ENCODE results near the gene GPC5. TPM values are rescaled to one million over a fixed set of nuclear protein-coding genes. Genes with fewer than 3 reads are reported as not detected.

The GPC5 gene
- total and polyA plus RNA-seq, 2 donors (not counting 3 experiments of a cell fraction or from before 2014, with no cell fraction given) = 0.59 to 0.97 TPM

GRCh38 chr13:91504216-91504615, 105.8 kb downstream of the GPC5 start:
- H3K9ac ChIP-seq (replicated peaks; ENCODE audit: extremely low read depth, insufficient read depth, low read length) = no peak overlapping the region
- ChIA-PET POLR2A (no interaction called here), CTCF (no interaction called here)
- no peaks in the 10 kb centered on the region for H3K36me3 ChIP-seq (ENCODE audit: control insufficient read depth in 2 of 2, extremely low read depth in 1 of 2, insufficient read depth in 2 of 2, low read length in 2 of 2)
- no peaks in the 10 kb centered on the region for H3K9me3 ChIP-seq (replicated peaks; ENCODE audit: control insufficient read depth, insufficient read depth, low read length)
- no peak for FAIRE-seq
- no TSS peak for BruUV-seq (replicated peaks)
- no peak overlapping the region for H3K4me2 ChIP-seq (ENCODE audit: insufficient read depth, low read length)
- H3K4me1 ChIP-seq (ENCODE audit: control insufficient read depth, extremely low read depth, insufficient read depth, low read length) = no peaks in the 10 kb centered on the region
- H3K9me1 ChIP-seq (replicated peaks; ENCODE audit: control insufficient read depth, extremely low read depth, insufficient read depth, low read length) = no peaks in the 10 kb centered on the region
- no peaks in the 10 kb centered on the region for H3K27me3 ChIP-seq (ENCODE audit: control insufficient read depth in 2 of 2, insufficient read depth in 2 of 2, low read length in 2 of 2)
- no peaks in the 10 kb centered on the region for H4K20me1 ChIP-seq (replicated peaks; ENCODE audit: control insufficient read depth, extremely low read depth, insufficient read depth, low read length)
- H2AFZ ChIP-seq (ENCODE audit: low read depth, low read length) = no peak overlapping the region
- no peak overlapping the region for H3K4me3 ChIP-seq (replicated peaks in 1 of 3; ENCODE audit: insufficient read depth in 1 of 3, low read depth in 1 of 3, low read length in 3 of 3)
- no peaks in the 10 kb centered on the region for H3K79me2 ChIP-seq (ENCODE audit: control insufficient read depth, insufficient read depth, low read length)
- dilution Hi-C loops (cut with MboI; ENCODE audit: extremely low pct_ligation_motif_present, low sequenced_read_pairs) = no loop called here
- intact Hi-C loops (cut with micrococcal nuclease) = no loop called here
- DNase-seq (ENCODE audit: low read depth, low spot score) = no peak
- no peak overlapping the region for H3K27ac ChIP-seq (ENCODE audit: insufficient read depth, low read depth, low read length)
- TF ChIP-seq, protein P1, sequence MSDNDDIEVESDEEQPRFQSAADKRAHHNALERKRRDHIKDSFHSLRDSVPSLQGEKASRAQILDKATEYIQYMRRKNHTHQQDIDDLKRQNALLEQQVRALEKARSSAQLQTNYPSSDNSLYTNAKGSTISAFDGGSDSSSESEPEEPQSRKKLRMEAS (IDR thresholded peaks at IDR 0.05; ENCODE audit: insufficient read depth, insufficient read length) = no peak
- no peak for TF ChIP-seq GATA2 (IDR thresholded peaks at IDR 0.05; ENCODE audit: insufficient read depth, insufficient read length, low read depth, low read length)
- TF ChIP-seq POLR2A (IDR thresholded peaks at IDR 0.05; ENCODE audit: low read depth, low read length) = no peak
- no peak for TF ChIP-seq EZH2 (IDR thresholded peaks at IDR 0.05; ENCODE audit: borderline replicate concordance, low read depth, low read length, severe bottlenecking)
- no peak for TF ChIP-seq JUN (IDR thresholded peaks at IDR 0.05; ENCODE audit: borderline replicate concordance, insufficient read depth, insufficient read length, low read depth)
- no peak for TF ChIP-seq MYC (IDR thresholded peaks at IDR 0.05; ENCODE audit: low read depth, low read length)
- TF ChIP-seq POLR2AphosphoS5 (IDR thresholded peaks at IDR 0.05; ENCODE audit: insufficient read depth, low read depth, low read length) = no peak
- TF ChIP-seq CTCF (IDR thresholded peaks at IDR 0.05; ENCODE audit: extremely low read depth in 1 of 2, insufficient read depth in 1 of 2, low read depth in 1 of 2, low read length in 2 of 2) = no peak
- TF ChIP-seq FOS (IDR thresholded peaks at IDR 0.05; ENCODE audit: borderline replicate concordance, insufficient read depth, low read length) = no peak

Data from endothelial cell of umbilical vein (primary cell).